Adipocyte (in vitro differentiated cells): ENCODE data around the gene TIAM2.
"Not testable (repeated sequence)": the region's sequence is repeated elsewhere in the genome, so short reads cannot be mapped to it uniquely, and the experiment has no call there.

Experiments used
- DNase-seq: peaks from one replicate; pipeline ENCODE4 v3.0.0-alpha.2; 2015; ENCODE audit warnings: low read depth
- H3K27me3 ChIP-seq: replicated peaks from 2 replicates; pipeline ENCODE4 v1.7.0; 2013; ENCODE audit warnings: mild to moderate bottlenecking, low read length, moderate library complexity; ENCODE audit not compliant: control insufficient read depth, insufficient read depth
- H3K36me3 ChIP-seq: 2 replicates; pipeline ENCODE4 v1.7.0; 2013; ENCODE audit warnings: low read length, mild to moderate bottlenecking, moderate library complexity; ENCODE audit not compliant: control insufficient read depth, insufficient read depth, severe bottlenecking
- H3K4me1 ChIP-seq: 2 replicates; pipeline ENCODE4 v1.7.0; 2013; ENCODE audit warnings: mild to moderate bottlenecking, low read length, moderate library complexity; ENCODE audit not compliant: control insufficient read depth, insufficient read depth
- H3K4me3 ChIP-seq: 2 replicates; pipeline ENCODE4 v1.7.0; 2013; ENCODE audit warnings: mild to moderate bottlenecking, low read length, moderate library complexity
- H3K9ac ChIP-seq: 2 replicates; pipeline ENCODE4 v1.7.0; 2013; ENCODE audit warnings: mild to moderate bottlenecking, low read length, moderate library complexity
- H3K9me3 ChIP-seq: 2 replicates; pipeline ENCODE4 v1.7.0; 2013; ENCODE audit warnings: mild to moderate bottlenecking, low read length, moderate library complexity; ENCODE audit not compliant: control insufficient read depth

Gene TIAM2

GRCh38 chr6:154966065-154966770, 28.9 kb upstream of the TIAM2 start:
- not testable (repeated sequence) for H3K36me3 ChIP-seq, DNase-seq, H3K4me3 ChIP-seq, H3K27me3 ChIP-seq, H3K9me3 ChIP-seq, H3K9ac ChIP-seq
- H3K4me1 ChIP-seq: peaks cover 10% of the 10 kb centered on the region

GRCh38 chr6:154969796-154970195, 25.3 kb upstream of the TIAM2 start:
- H3K27me3 ChIP-seq: no peaks in the 10 kb centered on the region
- DNase-seq: no peak
- H3K9me3 ChIP-seq: no peaks in the 10 kb centered on the region
- H3K36me3 ChIP-seq: no peaks in the 10 kb centered on the region
- H3K4me1 ChIP-seq: no peaks in the 10 kb centered on the region
- no peak overlapping the region for H3K9ac ChIP-seq
- H3K4me3 ChIP-seq: no peak overlapping the region

- H3K4me3 ChIP-seq: no peak overlapping the region
- H3K9me3 ChIP-seq: no peaks in the 10 kb centered on the region
- no peaks in the 10 kb centered on the region for H3K36me3 ChIP-seq
- H3K4me1 ChIP-seq: no peaks in the 10 kb centered on the region
- no peaks in the 10 kb centered on the region for H3K27me3 ChIP-seq
- H3K9ac ChIP-seq: no peak overlapping the region
- no peak for DNase-seq
Measured at GRCh38 chr6:154974485-154975149, 20.5 kb upstream of the TIAM2 start.

GRCh38 chr6:154977588-154977987, 17.5 kb upstream of the TIAM2 start:
- no peaks in the 10 kb centered on the region for H3K36me3 ChIP-seq
- no peaks in the 10 kb centered on the region for H3K4me1 ChIP-seq
- H3K9me3 ChIP-seq: no peaks in the 10 kb centered on the region
- H3K4me3 ChIP-seq: no peak overlapping the region
- H3K27me3 ChIP-seq: no peaks in the 10 kb centered on the region
- DNase-seq: no peak
- H3K9ac ChIP-seq: no peak overlapping the region

GRCh38 chr6:154980273-154981078, 14.6 kb upstream of the TIAM2 start:
- H3K4me3 ChIP-seq: no peak overlapping the region
- no peaks in the 10 kb centered on the region for H3K27me3 ChIP-seq
- H3K4me1 ChIP-seq: no peaks in the 10 kb centered on the region
- no peak overlapping the region for H3K9ac ChIP-seq
- H3K9me3 ChIP-seq: no peaks in the 10 kb centered on the region
- DNase-seq: no peak
- H3K36me3 ChIP-seq: no peaks in the 10 kb centered on the region

GRCh38 chr6:154981079-154981870, 13.8 kb upstream of the TIAM2 start:
- no peak for DNase-seq
- Histone ChIP-seq H3K27me3 (no peaks in the 10 kb centered on the region), H3K36me3 (no peaks in the 10 kb centered on the region), H3K9me3 (no peaks in the 10 kb centered on the region), H3K4me3 (no peak overlapping the region), H3K4me1 (no peaks in the 10 kb centered on the region), H3K9ac (no peak overlapping the region)

- no peaks in the 10 kb centered on the region for H3K27me3 ChIP-seq
- no peak overlapping the region for H3K4me3 ChIP-seq
- no peak overlapping the region for H3K9ac ChIP-seq
- H3K36me3 ChIP-seq: no peaks in the 10 kb centered on the region
- H3K4me1 ChIP-seq: no peaks in the 10 kb centered on the region
- H3K9me3 ChIP-seq: no peaks in the 10 kb centered on the region
- no peak for DNase-seq
Measured at GRCh38 chr6:154984146-154984545, 11.0 kb upstream of the TIAM2 start.

GRCh38 chr6:154986787-154987235, 8.3 kb upstream of the TIAM2 start:
- Histone ChIP-seq H3K4me3 (no peak overlapping the region), H3K27me3 (no peaks in the 10 kb centered on the region), H3K9ac (no peak overlapping the region), H3K9me3 (no peaks in the 10 kb centered on the region), H3K4me1 (no peaks in the 10 kb centered on the region), H3K36me3 (no peaks in the 10 kb centered on the region)
- DNase-seq: peak; percentile 13

- Histone ChIP-seq H3K4me3 (no peak overlapping the region), H3K4me1 (no peaks in the 10 kb centered on the region), H3K36me3 (no peaks in the 10 kb centered on the region), H3K9ac (no peak overlapping the region), H3K27me3 (no peaks in the 10 kb centered on the region), H3K9me3 (no peaks in the 10 kb centered on the region)
- no peak for DNase-seq
Measured at GRCh38 chr6:154989448-154989847, 5.7 kb upstream of the TIAM2 start.

GRCh38 chr6:154991207-154991606, 3.9 kb upstream of the TIAM2 start:
- Histone ChIP-seq H3K4me3 (no peak overlapping the region), H3K4me1 (no peaks in the 10 kb centered on the region), H3K9ac (no peak overlapping the region), H3K9me3 (no peaks in the 10 kb centered on the region), H3K36me3 (no peaks in the 10 kb centered on the region), H3K27me3 (no peaks in the 10 kb centered on the region)
- no peak for DNase-seq

GRCh38 chr6:154993026-154993425, 2.1 kb upstream of the TIAM2 start:
- Histone ChIP-seq H3K4me1 (no peaks in the 10 kb centered on the region), H3K27me3 (no peaks in the 10 kb centered on the region), H3K4me3 (no peak overlapping the region), H3K36me3 (no peaks in the 10 kb centered on the region), H3K9me3 (no peaks in the 10 kb centered on the region), H3K9ac (no peak overlapping the region)
- no peak for DNase-seq
